ENCODE measurements around the gene GID4.
A peak's percentile ranks its signal among the peaks of the same experiment; 100 is the strongest.

GID4 gene

DNA sequence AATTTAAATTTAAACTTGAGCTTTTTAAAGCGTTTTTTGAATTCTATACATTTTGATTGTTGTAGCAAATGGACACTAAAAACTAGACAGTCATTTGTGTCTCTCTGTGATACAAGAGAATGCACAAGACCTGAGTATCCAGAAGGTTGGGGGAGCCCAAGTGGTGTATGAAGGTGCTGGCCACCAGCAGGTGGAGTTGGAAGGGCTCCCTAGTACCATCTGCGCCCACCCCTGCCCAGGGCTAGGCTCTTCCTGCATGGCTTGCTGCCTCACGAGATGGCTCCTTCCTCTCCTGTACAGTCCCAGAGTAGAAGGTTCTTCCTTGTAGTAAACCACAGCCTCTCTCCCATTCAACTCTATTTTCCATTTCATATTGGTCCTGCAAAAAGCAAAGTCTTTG is 17.0 kb downstream of the GID4 start:
- no peak overlapping the region for H3K4me3 ChIP-seq (ENCODE audit: low read depth, low read length)
- no peak for DNase-seq (ENCODE audit: low read depth, low spot score)
- in situ Hi-C loops (cut with HindIII; ENCODE audit: low sequenced_read_pairs), result no loop called here
- TF ChIP-seq, protein P1, sequence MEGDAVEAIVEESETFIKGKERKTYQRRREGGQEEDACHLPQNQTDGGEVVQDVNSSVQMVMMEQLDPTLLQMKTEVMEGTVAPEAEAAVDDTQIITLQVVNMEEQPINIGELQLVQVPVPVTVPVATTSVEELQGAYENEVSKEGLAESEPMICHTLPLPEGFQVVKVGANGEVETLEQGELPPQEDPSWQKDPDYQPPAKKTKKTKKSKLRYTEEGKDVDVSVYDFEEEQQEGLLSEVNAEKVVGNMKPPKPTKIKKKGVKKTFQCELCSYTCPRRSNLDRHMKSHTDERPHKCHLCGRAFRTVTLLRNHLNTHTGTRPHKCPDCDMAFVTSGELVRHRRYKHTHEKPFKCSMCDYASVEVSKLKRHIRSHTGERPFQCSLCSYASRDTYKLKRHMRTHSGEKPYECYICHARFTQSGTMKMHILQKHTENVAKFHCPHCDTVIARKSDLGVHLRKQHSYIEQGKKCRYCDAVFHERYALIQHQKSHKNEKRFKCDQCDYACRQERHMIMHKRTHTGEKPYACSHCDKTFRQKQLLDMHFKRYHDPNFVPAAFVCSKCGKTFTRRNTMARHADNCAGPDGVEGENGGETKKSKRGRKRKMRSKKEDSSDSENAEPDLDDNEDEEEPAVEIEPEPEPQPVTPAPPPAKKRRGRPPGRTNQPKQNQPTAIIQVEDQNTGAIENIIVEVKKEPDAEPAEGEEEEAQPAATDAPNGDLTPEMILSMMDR (IDR thresholded peaks at IDR 0.05; ENCODE audit: low read depth, low read length), result no peak

DNA sequence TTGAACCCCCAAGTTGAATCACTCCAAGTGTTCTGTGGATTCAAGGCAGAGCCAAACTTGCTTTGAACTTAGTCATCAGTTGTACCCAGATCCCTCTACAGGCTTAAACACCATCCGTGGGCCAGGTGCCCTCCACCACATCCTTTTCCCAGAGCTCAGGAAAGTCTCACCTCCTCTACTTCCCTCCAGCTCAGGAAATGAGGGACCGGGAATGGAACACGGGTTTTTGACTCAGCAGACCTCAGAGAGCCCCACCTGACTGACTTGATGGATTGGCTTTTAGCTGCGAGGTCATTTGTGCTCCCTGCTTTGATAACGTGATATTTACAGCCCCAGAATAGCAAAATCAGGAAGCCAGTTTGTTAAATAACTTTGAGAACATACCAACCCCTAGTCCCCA is 20.1 kb downstream of the GID4 start:
- TF ChIP-seq, protein P1 (IDR thresholded peaks at IDR 0.05; ENCODE audit: low read depth, low read length), result no peak
- in situ Hi-C loops (cut with HindIII; ENCODE audit: low sequenced_read_pairs), result no loop called here
- H3K4me3 ChIP-seq (ENCODE audit: low read depth, low read length), result no peak overlapping the region
- no peak for DNase-seq (ENCODE audit: low read depth, low spot score)

DNA sequence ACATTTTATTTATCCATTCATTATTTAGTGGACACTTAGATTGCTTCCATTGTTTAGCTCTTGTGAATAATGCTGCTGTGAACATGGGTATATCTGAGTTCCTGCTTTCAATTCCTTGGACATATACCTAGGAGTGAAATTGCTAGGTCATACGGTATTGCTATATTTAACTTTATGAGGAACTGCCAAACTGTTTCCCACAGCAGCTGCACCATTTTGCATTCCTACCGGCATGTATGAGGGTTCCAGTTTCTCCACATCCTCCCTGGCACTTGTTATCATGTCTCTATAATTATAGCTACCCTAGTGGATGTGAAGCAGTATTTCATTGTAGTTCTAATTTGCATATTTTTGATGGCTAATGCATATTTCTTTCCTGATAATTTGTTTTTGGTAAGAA is 24.8 kb downstream of the GID4 start:
- DNase-seq (ENCODE audit: low read depth, low spot score), result no peak
- in situ Hi-C loops (cut with HindIII; ENCODE audit: low sequenced_read_pairs), result no loop called here
- no peak overlapping the region for H3K4me3 ChIP-seq (ENCODE audit: low read depth, low read length)
- TF ChIP-seq, protein P1 (IDR thresholded peaks at IDR 0.05; ENCODE audit: low read depth, low read length), result no peak

DNA sequence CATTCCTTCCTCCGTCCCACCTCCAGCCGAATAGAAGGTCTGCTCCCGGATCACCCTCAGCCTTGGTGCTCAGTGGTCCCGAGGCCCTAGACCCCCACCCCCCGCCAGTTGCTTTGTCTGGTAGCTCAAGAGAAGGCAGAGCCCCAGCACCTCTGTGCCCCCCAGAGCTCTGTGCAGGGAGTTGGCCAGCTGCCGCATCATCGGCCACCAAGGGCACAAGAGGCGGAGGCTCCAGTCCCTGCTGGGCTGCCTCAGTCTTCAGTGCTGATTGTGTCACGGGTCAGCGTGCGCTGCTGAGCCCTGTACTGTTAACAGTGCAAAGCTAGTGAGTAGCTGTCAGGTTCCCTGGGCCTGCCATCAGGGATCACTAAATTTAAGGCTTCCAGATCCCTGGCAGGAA is 26.3 kb downstream of the GID4 start:
- H3K4me3 ChIP-seq (ENCODE audit: low read depth, low read length), result no peak overlapping the region
- no peak for DNase-seq (ENCODE audit: low read depth, low spot score)
- in situ Hi-C loops (cut with HindIII; ENCODE audit: low sequenced_read_pairs), result no loop called here
- TF ChIP-seq, protein P1 (IDR thresholded peaks at IDR 0.05; ENCODE audit: low read depth, low read length), result no peak

DNA sequence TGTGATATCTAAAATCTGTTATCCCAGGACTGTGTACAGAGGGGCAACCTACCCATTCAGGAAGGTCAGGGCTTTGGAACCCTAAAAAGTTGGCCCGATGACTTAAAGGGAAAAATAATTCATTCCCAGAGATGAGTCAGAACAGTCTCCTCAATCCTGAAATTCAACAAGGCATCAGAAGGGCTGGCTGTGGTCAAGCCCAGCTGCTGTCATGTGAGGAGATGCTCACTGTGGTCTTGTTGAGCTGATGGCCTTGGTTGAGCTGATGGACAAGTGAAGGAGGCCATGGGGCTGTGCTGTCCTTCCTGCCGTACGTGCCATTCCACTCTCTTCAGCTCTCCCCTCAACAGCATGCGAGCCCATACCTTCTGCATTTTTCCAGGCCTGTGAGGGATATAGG is 27.7 kb downstream of the GID4 start:
- H3K4me3 ChIP-seq (ENCODE audit: low read depth, low read length), result no peak overlapping the region
- TF ChIP-seq, protein P1 (IDR thresholded peaks at IDR 0.05; ENCODE audit: low read depth, low read length), result no peak
- in situ Hi-C loops (cut with HindIII; ENCODE audit: low sequenced_read_pairs), result no loop called here
- no peak for DNase-seq (ENCODE audit: low read depth, low spot score)

DNA sequence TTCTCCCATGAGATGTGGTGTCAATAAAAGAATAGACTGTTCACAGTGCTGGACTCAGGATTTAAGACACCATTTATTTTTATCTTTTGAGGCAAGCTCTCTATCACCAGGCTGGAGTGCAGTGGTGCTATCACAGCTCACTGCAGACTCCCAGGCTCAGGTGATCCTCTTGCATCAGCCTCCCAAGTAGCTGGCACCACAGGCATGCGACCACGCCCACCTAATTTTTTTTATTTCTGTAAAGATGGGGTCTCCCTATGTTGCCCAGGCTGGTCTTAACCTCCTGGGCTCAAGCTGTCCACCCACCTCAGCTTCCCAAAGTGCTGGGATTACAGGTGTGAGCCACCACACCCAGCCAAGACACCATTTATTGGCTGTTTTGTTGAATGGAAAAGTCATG is 29.9 kb downstream of the GID4 start:
- TF ChIP-seq, protein P1 (IDR thresholded peaks at IDR 0.05; ENCODE audit: low read depth, low read length), result no peak
- H3K4me3 ChIP-seq (ENCODE audit: low read depth, low read length), result no peak overlapping the region
- in situ Hi-C loops (cut with HindIII; ENCODE audit: low sequenced_read_pairs), result no loop called here
- DNase-seq (ENCODE audit: low read depth, low spot score), result no peak

DNA sequence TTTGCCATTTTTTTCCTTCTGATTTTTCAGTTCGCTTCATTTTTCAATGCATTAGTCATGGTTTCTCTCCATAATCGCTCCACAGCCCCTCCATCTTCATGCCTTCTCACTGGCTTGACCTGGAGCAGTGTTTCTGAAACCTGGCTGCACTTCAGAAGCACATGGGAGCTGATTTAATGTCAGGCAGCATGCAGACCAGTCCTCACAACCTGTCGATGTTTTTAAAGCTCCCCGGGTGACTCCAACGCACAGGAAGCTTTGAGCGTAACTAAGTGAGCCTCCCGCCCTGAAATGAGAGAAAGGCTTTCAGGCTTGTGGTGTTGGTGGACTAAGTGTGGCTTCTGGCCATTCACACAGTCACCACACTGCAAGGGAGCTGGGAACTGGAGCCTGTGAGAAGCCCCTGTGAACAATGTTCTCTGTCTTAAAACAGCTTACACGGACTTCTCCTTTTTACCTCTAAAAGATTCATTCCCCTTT is 31.7 kb downstream of the GID4 start:
- DNase-seq (ENCODE audit: low read depth, low spot score), result peak; percentile 62
- TF ChIP-seq, protein P1 (IDR thresholded peaks at IDR 0.05; ENCODE audit: low read depth, low read length), result no peak
- H3K4me3 ChIP-seq (ENCODE audit: low read depth, low read length), result peak overlapping the region; percentile 21
- in situ Hi-C loops (cut with HindIII; ENCODE audit: low sequenced_read_pairs), result no loop called here

Data from astrocyte of the spinal cord (primary cell).